Dedifferentiated amniotic fluid mesenchymal stem cell (primary cell): Measurements from ENCODE around the gene C5AR1.
"Not testable (repeated sequence)": the region's sequence is repeated elsewhere in the genome, so short reads cannot be mapped to it uniquely, and the experiment has no call there.

Experiments used
- DNase-seq: peaks from one replicate; pipeline ENCODE4 v3.0.0-alpha.2; 2016; ENCODE audit errors: extremely low spot score

Gene C5AR1

GRCh38 chr19:47365455-47365854 is 55.8 kb downstream of the C5AR1 start:
- not testable (repeated sequence) for DNase-seq

DNA sequence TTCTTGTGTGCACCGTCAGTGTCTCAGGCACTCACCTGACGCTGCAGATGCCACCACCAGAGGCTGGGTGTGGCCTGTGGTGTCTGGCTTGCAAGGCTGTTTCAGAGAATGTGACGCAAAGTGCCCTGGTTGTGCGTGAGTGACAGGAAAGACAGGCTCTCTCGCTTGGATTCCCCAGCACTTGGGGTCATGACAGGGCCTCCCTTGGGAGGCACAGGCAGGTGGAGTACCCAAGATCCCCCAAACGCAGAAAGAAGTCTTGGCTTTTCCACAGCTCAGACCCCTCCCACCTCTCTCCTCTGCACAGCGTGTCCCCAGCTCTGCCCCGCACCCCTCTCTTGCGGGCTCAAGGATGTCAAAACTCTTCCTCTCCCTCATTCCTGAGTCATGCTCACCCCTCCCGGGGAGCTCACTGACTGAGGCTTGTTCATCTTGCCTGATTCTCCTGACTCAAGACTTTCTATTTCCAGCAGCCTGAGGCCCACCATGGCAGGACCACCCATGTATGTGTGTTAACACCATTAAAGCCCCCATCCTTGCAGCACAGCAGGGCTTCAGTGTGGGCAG is 60.5 kb downstream of the C5AR1 start:
- DNase-seq, result peak; percentile 48

- DNase-seq, result no peak
Measured at GRCh38 chr19:47371261-47371660, 61.6 kb downstream of the C5AR1 start.
